ENCODE measurements around the gene NOXA1. TPM values are rescaled to one million over a fixed set of nuclear protein-coding genes. Genes with fewer than 3 reads are reported as not detected.

The NOXA1 gene
- total and polyA plus RNA-seq, 9 of the 15 experiments (the other 6 are each of a cell fraction or from before 2014, with no cell fraction given), result 0.07 to 1.2 (median 0.20) TPM; not detected in 4

GRCh38 chr9:137422604-137423513 is at the start of gene NOXA1, which contains the start of gene EXD3 (continued):
- no peak for TF ChIP-seq ZNF407 (IDR thresholded peaks at IDR 0.05; ENCODE audit: low read depth)
- no peak for TF ChIP-seq HDAC6 (IDR thresholded peaks at IDR 0.05; ENCODE audit: low read depth, low read length)
- TF ChIP-seq JUN (IDR thresholded peaks at IDR 0.05; ENCODE audit: borderline replicate concordance, low read depth, low read length), result peak; percentile 37; the same call in 1 of the 2 replicates
- TF ChIP-seq JUN (CRISPR knock-in tag; IDR thresholded peaks at IDR 0.05; ENCODE audit: borderline replicate concordance), result no peak
- TF ChIP-seq HNRNPUL1 (IDR thresholded peaks at IDR 0.05; ENCODE audit: low read length), result no peak
- TF ChIP-seq CREM (IDR thresholded peaks at IDR 0.05; ENCODE audit: low read depth), result peak; percentile 69
- TF ChIP-seq ZNF263 (CRISPR knock-in tag; IDR thresholded peaks at IDR 0.05; ENCODE audit: borderline replicate concordance), result peak; percentile 67; the same call in 1 of the 2 replicates
- no peak for TF ChIP-seq ZBTB8A (IDR thresholded peaks at IDR 0.05; ENCODE audit: partially characterized antibody)
- TF ChIP-seq ZKSCAN1 (IDR thresholded peaks at IDR 0.05; ENCODE audit: low read depth, low read length), result peak; percentile 81
- TF ChIP-seq AFF1 (IDR thresholded peaks at IDR 0.05; ENCODE audit: low read depth in 1 of 2, partially characterized antibody in 2 of 2), result no peak
- TF ChIP-seq ATF3 (IDR thresholded peaks at IDR 0.05), result no peak
- no peak for TF ChIP-seq ATF3 (CRISPR knock-in tag; conservative IDR thresholded peaks at IDR 0.05)
- peak; percentile 95 for TF ChIP-seq U2AF1 (optimal IDR thresholded peaks at IDR 0.05; ENCODE audit: low read depth, low read length)
- TF ChIP-seq BDP1 (IDR thresholded peaks at IDR 0.05; ENCODE audit: insufficient read depth, insufficient read length), result no peak
